ENCODE results near the gene EHMT2. TPM values are rescaled to one million over a fixed set of nuclear protein-coding genes. Genes with fewer than 3 reads are reported as not detected.

Gene EHMT2
- total RNA-seq: 10 to 100 TPM; 50.1 to 60.4 TPM

DNA sequence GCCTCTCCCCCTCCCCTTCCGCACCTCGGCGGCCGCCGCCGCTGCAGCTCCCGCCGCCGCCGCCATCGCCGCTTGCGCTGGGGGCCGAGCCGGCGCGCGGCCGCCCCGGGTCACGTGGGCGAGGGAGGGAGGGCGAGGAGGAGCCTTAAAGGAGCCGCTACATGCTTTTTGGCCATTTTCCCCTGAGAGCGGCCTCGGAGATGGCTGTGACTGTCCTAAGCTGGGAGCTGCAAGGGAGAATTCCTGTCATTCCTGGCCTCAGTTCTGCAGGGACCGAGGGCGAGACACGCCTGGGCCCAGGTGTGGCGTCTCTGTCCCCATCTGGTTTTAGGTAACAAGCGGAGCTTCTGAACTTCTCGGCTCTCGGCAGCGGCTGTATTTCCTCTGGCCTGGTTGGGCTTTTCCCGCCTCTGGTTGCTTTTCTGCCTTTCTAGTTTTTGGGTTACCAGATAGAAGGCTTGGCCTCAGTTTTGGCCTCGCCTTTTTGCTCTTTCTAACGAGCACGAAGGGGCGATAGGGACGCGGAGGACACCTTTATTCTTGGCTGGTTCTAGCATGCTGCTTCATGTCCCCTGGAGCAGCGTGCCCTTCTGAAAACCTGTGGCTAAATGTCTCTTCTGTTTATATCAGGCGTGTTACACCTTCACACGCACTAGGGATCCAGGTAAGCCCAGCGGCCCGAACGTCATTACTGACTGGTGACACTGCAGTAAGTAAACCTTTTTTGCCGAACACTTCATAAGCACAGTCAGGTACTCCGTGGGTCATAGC is at the start of gene EHMT2:
EHMT2 (minus strand) TSS at position 87 of the 771 bp plus-strand sequence; CDS start at position 66, 21 bp downstream.
- Mint-ChIP-seq H3K9me3 (ENCODE audit: low read depth) (no peaks in the 10 kb centered on the region), H3K36me3 (ENCODE audit: low read depth) (peaks cover 14% of the 10 kb centered on the region), H3K4me3 (peak within 1 kb of the TSS; percentile 96), H3K4me1 (peaks cover 30% of the 10 kb centered on the region), H3K27me3 (no peaks in the 10 kb centered on the region), H3K27ac (peak within 1 kb of the TSS; percentile 92)
- DNase-seq (peak; percentile 94), ATAC-seq (peak; percentile 63)
- ChIA-PET CTCF (interaction anchor here (0.6 to 1.1 kb wide), 3 partner anchors 11 to 98 kb away, joined by 3 to 4 read pairs (median 3); partner anchors contain the start of gene NEU1), POLR2A (interaction anchor here (0.6 to 1.3 kb wide), 5 partner anchors 15 to 230 kb away, joined by 3 to 5 read pairs (median 3); partner anchors contain the start of genes ATF6B, HSPA1B and NEU1)
- intact Hi-C loops (cut with DNase I, micrococcal nuclease): loop anchor here (1.0 to 5.0 kb wide), 16 partner anchors 34 to 700 kb away; partner anchors contain the start of genes ATF6B (in 1 of the 2), ATP6V1G2 (in 1 of the 2), BAG6 (in 1 of the 2) and DXO (in 1 of the 2)

DNA sequence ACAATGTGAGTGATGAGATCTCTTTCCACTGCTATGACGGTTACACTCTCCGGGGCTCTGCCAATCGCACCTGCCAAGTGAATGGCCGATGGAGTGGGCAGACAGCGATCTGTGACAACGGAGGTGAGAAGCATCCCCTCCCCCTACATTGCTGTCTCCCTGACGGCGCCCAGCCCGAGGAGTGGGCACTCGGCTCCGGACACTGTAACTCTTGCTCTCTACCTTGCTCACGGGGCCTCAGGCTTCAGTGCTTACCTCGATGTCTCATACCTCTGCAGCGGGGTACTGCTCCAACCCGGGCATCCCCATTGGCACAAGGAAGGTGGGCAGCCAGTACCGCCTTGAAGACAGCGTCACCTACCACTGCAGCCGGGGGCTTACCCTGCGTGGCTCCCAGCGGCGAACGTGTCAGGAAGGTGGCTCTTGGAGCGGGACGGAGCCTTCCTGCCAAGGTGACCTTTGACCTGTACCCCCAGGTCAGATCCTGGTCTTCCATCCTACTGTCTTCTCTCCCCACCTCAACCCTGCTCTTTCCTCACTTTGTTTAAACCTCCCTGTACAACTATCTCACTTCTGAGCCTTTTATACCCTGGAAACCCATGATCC is 49.7 kb upstream of the EHMT2 start:
- intact Hi-C loops (cut with DNase I, micrococcal nuclease): loop anchor here in 1 of 2 experiments (10.0 kb wide), 1 partner anchor 118 kb away; no protein-coding TSS in a partner anchor
- ChIA-PET CTCF (no interaction called here), POLR2A (no interaction called here)
- Mint-ChIP-seq H3K4me3 (no peak overlapping the region), H3K9me3 (ENCODE audit: low read depth) (no peaks in the 10 kb centered on the region), H3K27me3 (peaks cover 5% of the 10 kb centered on the region), H3K36me3 (ENCODE audit: low read depth) (no peaks in the 10 kb centered on the region), H3K27ac (no peak overlapping the region), H3K4me1 (peaks cover 8% of the 10 kb centered on the region)
- no peak for DNase-seq
- ATAC-seq: no peak

- no peaks in the 10 kb centered on the region for H3K36me3 Mint-ChIP-seq (ENCODE audit: low read depth)
- no peak overlapping the region for H3K27ac Mint-ChIP-seq
- DNase-seq (no peak), ATAC-seq (no peak)
- POLR2A ChIA-PET: no interaction called here
- no peaks in the 10 kb centered on the region for H3K9me3 Mint-ChIP-seq (ENCODE audit: low read depth)
- H3K4me3 Mint-ChIP-seq: no peak overlapping the region
- H3K4me1 Mint-ChIP-seq: peaks cover 8% of the 10 kb centered on the region
- intact Hi-C loops (cut with DNase I, micrococcal nuclease): loop anchor here in 1 of 2 experiments (10.0 kb wide), 1 partner anchor 118 kb away; no protein-coding TSS in a partner anchor
- CTCF ChIA-PET: interaction anchor here (0.7 to 0.8 kb wide), 2 partner anchors 171 to 564 kb away, joined by 3 read pairs; no protein-coding TSS in a partner anchor
- peaks cover 7% of the 10 kb centered on the region for H3K27me3 Mint-ChIP-seq
Observed at GRCh38 chr6:31946370-31946885, 48.9 kb upstream of the EHMT2 start.

DNA sequence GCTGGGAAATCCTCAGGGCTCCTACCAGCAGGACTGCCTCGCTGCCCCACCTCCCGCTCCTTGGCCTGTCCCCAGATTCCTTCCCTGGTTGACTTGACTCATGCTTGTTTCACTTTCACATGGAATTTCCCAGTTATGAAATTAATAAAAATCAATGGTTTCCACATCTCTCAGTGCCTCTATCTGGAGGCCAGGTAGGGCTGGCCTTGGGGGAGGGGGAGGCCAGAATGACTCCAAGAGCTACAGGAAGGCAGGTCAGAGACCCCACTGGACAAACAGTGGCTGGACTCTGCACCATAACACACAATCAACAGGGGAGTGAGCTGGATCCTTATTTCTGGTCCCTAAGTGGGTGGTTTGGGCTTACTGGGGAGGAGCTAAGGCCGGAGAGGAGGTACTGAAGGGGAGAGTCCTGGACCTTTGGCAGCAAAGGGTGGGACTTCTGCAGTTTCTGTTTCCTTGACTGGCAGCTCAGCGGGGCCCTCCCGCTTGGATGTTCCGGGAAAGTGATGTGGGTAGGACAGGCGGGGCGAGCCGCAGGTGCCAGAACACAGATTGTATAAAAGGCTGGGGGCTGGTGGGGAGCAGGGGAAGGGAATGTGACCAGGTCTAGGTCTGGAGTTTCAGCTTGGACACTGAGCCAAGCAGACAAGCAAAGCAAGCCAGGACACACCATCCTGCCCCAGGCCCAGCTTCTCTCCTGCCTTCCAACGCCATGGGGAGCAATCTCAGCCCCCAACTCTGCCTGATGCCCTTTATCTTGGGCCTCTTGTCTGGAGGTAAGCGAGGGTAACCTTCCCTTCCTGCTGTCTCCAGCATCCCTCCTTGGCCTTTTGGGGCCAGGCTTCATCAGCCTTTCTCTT is 48.2 kb upstream of the EHMT2 start, which contains the start of gene CFB:
CFB (plus strand) TSS at position 589 of the 863 bp plus-strand sequence; CDS start at position 716, 127 bp downstream.
- DNase-seq (peak; percentile 36), ATAC-seq (peak; percentile 53)
- peaks cover 8% of the 10 kb centered on the region for H3K4me1 Mint-ChIP-seq
- H3K27me3 Mint-ChIP-seq: peaks cover 7% of the 10 kb centered on the region
- H3K4me3 Mint-ChIP-seq: no peak within 1 kb of the TSS
- intact Hi-C loops (cut with DNase I, micrococcal nuclease): loop anchor here in 1 of 2 experiments (10.0 kb wide), 1 partner anchor 119 kb away; no protein-coding TSS in a partner anchor
- no peaks in the 10 kb centered on the region for H3K36me3 Mint-ChIP-seq (ENCODE audit: low read depth)
- H3K27ac Mint-ChIP-seq: no peak within 1 kb of the TSS
- POLR2A ChIA-PET: no interaction called here
- CTCF ChIA-PET: interaction anchor here (0.7 to 1.1 kb wide), 3 partner anchors 24 to 563 kb away, joined by 3 to 4 read pairs (median 3); no protein-coding TSS in a partner anchor
- no peaks in the 10 kb centered on the region for H3K9me3 Mint-ChIP-seq (ENCODE audit: low read depth)

DNA sequence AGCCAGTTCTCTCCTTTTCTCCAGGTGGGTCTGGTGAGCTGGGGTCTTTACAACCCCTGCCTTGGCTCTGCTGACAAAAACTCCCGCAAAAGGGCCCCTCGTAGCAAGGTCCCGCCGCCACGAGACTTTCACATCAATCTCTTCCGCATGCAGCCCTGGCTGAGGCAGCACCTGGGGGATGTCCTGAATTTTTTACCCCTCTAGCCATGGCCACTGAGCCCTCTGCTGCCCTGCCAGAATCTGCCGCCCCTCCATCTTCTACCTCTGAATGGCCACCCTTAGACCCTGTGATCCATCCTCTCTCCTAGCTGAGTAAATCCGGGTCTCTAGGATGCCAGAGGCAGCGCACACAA is 47.6 kb upstream of the EHMT2 start:
- no peaks in the 10 kb centered on the region for H3K9me3 Mint-ChIP-seq (ENCODE audit: low read depth)
- no peak overlapping the region for H3K27ac Mint-ChIP-seq
- intact Hi-C loops (cut with DNase I, micrococcal nuclease): loop anchor here in 1 of 2 experiments (10.0 kb wide), 1 partner anchor 120 kb away; no protein-coding TSS in a partner anchor
- H3K36me3 Mint-ChIP-seq (ENCODE audit: low read depth): no peaks in the 10 kb centered on the region
- ATAC-seq: no peak
- no peak for DNase-seq
- POLR2A ChIA-PET: no interaction called here
- H3K4me3 Mint-ChIP-seq: no peak overlapping the region
- CTCF ChIA-PET: interaction anchor here (1.1 to 3.0 kb wide), 2 partner anchors 7 to 24 kb away, joined by 4 to 11 read pairs; no protein-coding TSS in a partner anchor
- H3K4me1 Mint-ChIP-seq: peaks cover 8% of the 10 kb centered on the region
- peaks cover 7% of the 10 kb centered on the region for H3K27me3 Mint-ChIP-seq

GRCh38 chr6:31943742-31944141 is 46.2 kb upstream of the EHMT2 start:
- H3K4me3 Mint-ChIP-seq: no peak overlapping the region
- peaks cover 7% of the 10 kb centered on the region for H3K27me3 Mint-ChIP-seq
- ChIA-PET CTCF (interaction anchor here (3.0 kb wide), 1 partner anchor 8 kb away, joined by 11 read pairs; no protein-coding TSS in a partner anchor), POLR2A (no interaction called here)
- H3K27ac Mint-ChIP-seq: no peak overlapping the region
- no peak for DNase-seq
- intact Hi-C loops (cut with DNase I, micrococcal nuclease): loop anchor here in 1 of 2 experiments (10.0 kb wide), 1 partner anchor 121 kb away; no protein-coding TSS in a partner anchor
- no peak for ATAC-seq
- H3K4me1 Mint-ChIP-seq: peaks cover 8% of the 10 kb centered on the region
- H3K9me3 Mint-ChIP-seq (ENCODE audit: low read depth): no peaks in the 10 kb centered on the region
- H3K36me3 Mint-ChIP-seq (ENCODE audit: low read depth): no peaks in the 10 kb centered on the region

- CTCF ChIA-PET: interaction anchor here (1.3 to 2.8 kb wide), 2 partner anchors 12 to 19 kb away, joined by 5 to 18 read pairs; no protein-coding TSS in a partner anchor
- peaks cover 1% of the 10 kb centered on the region for H3K4me1 Mint-ChIP-seq
Observed at GRCh38 chr6:31940256-31940664, 42.8 kb upstream of the EHMT2 start.

GRCh38 chr6:31935823-31936222 is 38.3 kb upstream of the EHMT2 start:
- Mint-ChIP-seq H3K27ac (no peak overlapping the region), H3K27me3 (no peaks in the 10 kb centered on the region), H3K36me3 (ENCODE audit: low read depth) (no peaks in the 10 kb centered on the region), H3K4me1 (no peaks in the 10 kb centered on the region), H3K9me3 (ENCODE audit: low read depth) (no peaks in the 10 kb centered on the region), H3K4me3 (no peak overlapping the region)
- intact Hi-C loops (cut with DNase I, micrococcal nuclease): no loop called here
- DNase-seq (no peak), ATAC-seq (no peak)
- ChIA-PET POLR2A (no interaction called here), CTCF (interaction anchor here (0.9 kb wide), 1 partner anchor 17 kb away, joined by 3 read pairs; no protein-coding TSS in a partner anchor)

More at GRCh38 chr6:31940256-31940664, 42.8 kb upstream of the EHMT2 start:
- intact Hi-C loops (cut with DNase I, micrococcal nuclease): loop anchor here in 1 of 2 experiments (10.0 kb wide), 1 partner anchor 125 kb away; no protein-coding TSS in a partner anchor
- H3K27ac Mint-ChIP-seq: no peak overlapping the region
- H3K4me3 Mint-ChIP-seq: no peak overlapping the region
- no peaks in the 10 kb centered on the region for H3K36me3 Mint-ChIP-seq (ENCODE audit: low read depth)
- peaks cover 7% of the 10 kb centered on the region for H3K27me3 Mint-ChIP-seq
- DNase-seq: no peak
- no peaks in the 10 kb centered on the region for H3K9me3 Mint-ChIP-seq (ENCODE audit: low read depth)
- POLR2A ChIA-PET: no interaction called here
- no peak for ATAC-seq

GRCh38 chr6:31935021-31935420 is 37.5 kb upstream of the EHMT2 start:
- intact Hi-C loops (cut with DNase I, micrococcal nuclease): no loop called here
- H3K4me3 Mint-ChIP-seq: no peak overlapping the region
- DNase-seq: no peak
- no peaks in the 10 kb centered on the region for H3K4me1 Mint-ChIP-seq
- H3K27ac Mint-ChIP-seq: no peak overlapping the region
- no peaks in the 10 kb centered on the region for H3K36me3 Mint-ChIP-seq (ENCODE audit: low read depth)
- no peak for ATAC-seq
- no peaks in the 10 kb centered on the region for H3K27me3 Mint-ChIP-seq
- ChIA-PET POLR2A (no interaction called here), CTCF (no interaction called here)
- no peaks in the 10 kb centered on the region for H3K9me3 Mint-ChIP-seq (ENCODE audit: low read depth)

- ATAC-seq (no peak), DNase-seq (no peak)
- POLR2A ChIA-PET: no interaction called here
- CTCF ChIA-PET: interaction anchor here (1.2 kb wide), 1 partner anchor 19 kb away, joined by 3 read pairs; no protein-coding TSS in a partner anchor
- Mint-ChIP-seq H3K27ac (no peak overlapping the region), H3K36me3 (ENCODE audit: low read depth) (no peaks in the 10 kb centered on the region), H3K9me3 (ENCODE audit: low read depth) (no peaks in the 10 kb centered on the region), H3K4me1 (no peaks in the 10 kb centered on the region), H3K4me3 (no peak overlapping the region), H3K27me3 (no peaks in the 10 kb centered on the region)
- intact Hi-C loops (cut with DNase I, micrococcal nuclease): no loop called here
Observed at GRCh38 chr6:31933537-31933936, 36.0 kb upstream of the EHMT2 start.
